Fibroblast of villous mesenchyme (primary cell): Measurements from ENCODE around the gene TAPBPL. TPM values are rescaled to one million over a fixed set of nuclear protein-coding genes. Genes with fewer than 3 reads are reported as not detected.

Source experiments
- DNase-seq: peaks from one replicate; pipeline ENCODE4 v3.0.0-alpha.2; 2010; ENCODE audit warnings: low read depth
- H3K4me3 ChIP-seq: 2 replicates; pipeline ENCODE4 v1.5.1; 2011; ENCODE audit warnings: low read depth, mild to moderate bottlenecking, low read length
- total RNA-seq: library from RNA; depleted of rRNA; stranded (reverse); fragments of >200 nt; gene quantifications from 2 replicates; pipeline ENCODE4 v1.2.3, GENCODE V29; 2012
- TF ChIP-seq, protein P1 (sequence below): IDR thresholded peaks from 2 replicates; pipeline ENCODE4 v1.5.1; 2012; ENCODE audit warnings: low read depth, mild to moderate bottlenecking, low read length; ENCODE audit not compliant: insufficient read depth

Gene TAPBPL
- total RNA-seq, 1 donor = 7.3 TPM

GRCh38 chr12:6438345-6438744, 13.5 kb upstream of the TAPBPL start:
- TF ChIP-seq, protein P1, sequence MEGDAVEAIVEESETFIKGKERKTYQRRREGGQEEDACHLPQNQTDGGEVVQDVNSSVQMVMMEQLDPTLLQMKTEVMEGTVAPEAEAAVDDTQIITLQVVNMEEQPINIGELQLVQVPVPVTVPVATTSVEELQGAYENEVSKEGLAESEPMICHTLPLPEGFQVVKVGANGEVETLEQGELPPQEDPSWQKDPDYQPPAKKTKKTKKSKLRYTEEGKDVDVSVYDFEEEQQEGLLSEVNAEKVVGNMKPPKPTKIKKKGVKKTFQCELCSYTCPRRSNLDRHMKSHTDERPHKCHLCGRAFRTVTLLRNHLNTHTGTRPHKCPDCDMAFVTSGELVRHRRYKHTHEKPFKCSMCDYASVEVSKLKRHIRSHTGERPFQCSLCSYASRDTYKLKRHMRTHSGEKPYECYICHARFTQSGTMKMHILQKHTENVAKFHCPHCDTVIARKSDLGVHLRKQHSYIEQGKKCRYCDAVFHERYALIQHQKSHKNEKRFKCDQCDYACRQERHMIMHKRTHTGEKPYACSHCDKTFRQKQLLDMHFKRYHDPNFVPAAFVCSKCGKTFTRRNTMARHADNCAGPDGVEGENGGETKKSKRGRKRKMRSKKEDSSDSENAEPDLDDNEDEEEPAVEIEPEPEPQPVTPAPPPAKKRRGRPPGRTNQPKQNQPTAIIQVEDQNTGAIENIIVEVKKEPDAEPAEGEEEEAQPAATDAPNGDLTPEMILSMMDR = no peak
- no peak overlapping the region for H3K4me3 ChIP-seq
- DNase-seq = no peak

GRCh38 chr12:6440391-6440790, 11.5 kb upstream of the TAPBPL start:
- DNase-seq = no peak
- no peak overlapping the region for H3K4me3 ChIP-seq
- TF ChIP-seq, protein P1 = no peak

- H3K4me3 ChIP-seq = no peak overlapping the region
- DNase-seq = no peak
- TF ChIP-seq, protein P1 = no peak
Observed at GRCh38 chr12:6442836-6443235, 9.0 kb upstream of the TAPBPL start.

DNA sequence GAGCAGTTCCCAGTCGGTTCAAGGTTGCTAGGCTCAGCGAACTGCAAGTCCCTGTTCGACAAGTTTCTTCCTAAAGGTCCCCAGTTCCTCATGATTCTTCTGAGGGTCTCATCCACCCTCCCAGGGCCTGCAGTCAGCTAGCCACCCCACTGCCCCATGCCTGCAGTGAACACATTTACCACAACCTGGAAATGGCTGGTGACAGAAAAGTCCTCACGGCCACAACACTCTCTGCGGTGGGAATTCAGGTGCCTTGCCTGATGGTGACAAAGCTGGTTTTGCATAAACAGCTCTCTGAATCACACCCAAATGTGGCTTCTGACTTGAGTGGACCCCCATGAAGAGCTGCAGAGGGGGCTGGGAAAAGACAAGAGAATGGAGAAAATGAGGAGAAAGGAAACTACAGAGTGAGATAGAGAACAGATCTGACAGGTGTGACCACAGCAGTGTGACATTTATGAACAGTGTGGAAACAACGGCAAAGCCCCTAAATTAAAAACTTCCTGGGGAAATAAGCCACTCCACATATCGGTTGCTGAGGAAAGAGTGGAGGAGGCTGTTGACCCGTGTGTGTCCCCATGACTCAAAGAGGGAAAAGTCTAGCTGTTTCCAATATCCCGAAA, 8.4 kb upstream of the TAPBPL start:
- DNase-seq = no peak
- no peak overlapping the region for H3K4me3 ChIP-seq
- TF ChIP-seq, protein P1 = no peak

DNA sequence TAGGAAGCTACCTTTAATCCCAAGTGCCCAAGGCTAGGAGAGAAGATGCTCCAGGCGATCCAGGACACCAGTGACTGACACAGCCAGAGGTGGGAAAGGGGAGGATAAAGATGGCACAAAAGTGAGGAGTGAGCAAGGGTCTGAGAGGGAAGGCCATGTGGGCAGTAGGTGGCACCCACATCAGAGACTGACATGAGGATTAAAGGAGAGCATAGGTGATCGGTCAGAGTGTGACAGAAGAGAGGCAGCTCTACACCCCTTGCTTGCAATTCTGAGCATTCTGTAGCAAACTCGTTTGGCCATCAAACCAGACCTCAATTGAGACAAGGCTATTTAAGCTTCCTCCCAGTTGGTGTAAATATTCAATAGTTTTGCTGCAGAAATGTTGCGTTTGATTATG, 7.8 kb upstream of the TAPBPL start:
- H3K4me3 ChIP-seq = no peak overlapping the region
- no peak for DNase-seq
- TF ChIP-seq, protein P1 = no peak

DNA sequence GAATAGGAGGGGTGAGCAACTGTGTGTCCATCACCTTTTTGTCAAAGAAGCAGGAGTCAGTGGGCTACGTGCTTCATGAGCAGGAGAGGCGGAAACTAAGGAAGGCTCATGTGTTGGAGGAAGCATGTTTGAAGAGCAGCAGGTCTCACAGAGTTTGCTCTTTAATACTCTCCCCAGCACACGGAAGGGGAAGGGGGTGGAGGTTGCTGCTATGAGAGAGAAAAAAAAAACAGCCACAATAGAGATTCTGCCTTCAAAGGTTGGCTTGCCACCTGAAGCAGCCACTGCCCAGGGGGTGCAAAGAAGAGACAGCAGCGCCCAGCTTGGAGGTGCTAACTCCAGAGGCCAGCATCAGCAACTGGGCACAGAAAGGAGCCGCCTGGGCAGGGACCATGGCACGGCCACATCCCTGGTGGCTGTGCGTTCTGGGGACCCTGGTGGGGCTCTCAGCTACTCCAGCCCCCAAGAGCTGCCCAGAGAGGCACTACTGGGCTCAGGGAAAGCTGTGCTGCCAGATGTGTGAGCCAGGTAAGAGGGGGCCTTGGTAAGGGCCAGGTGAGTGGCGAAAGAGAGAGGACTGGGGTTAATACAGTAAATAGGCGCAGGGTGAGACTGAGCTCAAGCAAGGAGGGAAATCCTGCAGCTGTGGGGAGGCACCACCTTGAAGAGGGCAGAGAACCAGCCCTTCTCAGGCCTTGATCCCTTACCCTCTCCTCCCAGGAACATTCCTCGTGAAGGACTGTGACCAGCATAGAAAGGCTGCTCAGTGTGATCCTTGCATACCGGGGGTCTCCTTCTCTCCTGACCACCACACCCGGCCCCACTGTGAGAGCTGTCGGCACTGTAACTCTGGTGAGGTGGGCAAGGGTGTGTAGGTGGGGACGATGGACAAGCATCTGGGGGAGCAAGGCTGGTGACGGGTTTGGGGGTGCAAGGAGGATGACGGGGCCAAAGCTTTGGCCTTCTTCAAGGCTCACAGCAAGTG, 6.8 kb upstream of the TAPBPL start, which contains the start of gene CD27:
CD27 (plus strand) TSS at position 252 of the 985 bp plus-strand sequence; CDS start at position 393, 141 bp downstream.
- DNase-seq = no peak
- no peak within 1 kb of the TSS for H3K4me3 ChIP-seq
- TF ChIP-seq, protein P1 = no peak
